ENCODE measurements around the gene ZNF608.

DNA sequence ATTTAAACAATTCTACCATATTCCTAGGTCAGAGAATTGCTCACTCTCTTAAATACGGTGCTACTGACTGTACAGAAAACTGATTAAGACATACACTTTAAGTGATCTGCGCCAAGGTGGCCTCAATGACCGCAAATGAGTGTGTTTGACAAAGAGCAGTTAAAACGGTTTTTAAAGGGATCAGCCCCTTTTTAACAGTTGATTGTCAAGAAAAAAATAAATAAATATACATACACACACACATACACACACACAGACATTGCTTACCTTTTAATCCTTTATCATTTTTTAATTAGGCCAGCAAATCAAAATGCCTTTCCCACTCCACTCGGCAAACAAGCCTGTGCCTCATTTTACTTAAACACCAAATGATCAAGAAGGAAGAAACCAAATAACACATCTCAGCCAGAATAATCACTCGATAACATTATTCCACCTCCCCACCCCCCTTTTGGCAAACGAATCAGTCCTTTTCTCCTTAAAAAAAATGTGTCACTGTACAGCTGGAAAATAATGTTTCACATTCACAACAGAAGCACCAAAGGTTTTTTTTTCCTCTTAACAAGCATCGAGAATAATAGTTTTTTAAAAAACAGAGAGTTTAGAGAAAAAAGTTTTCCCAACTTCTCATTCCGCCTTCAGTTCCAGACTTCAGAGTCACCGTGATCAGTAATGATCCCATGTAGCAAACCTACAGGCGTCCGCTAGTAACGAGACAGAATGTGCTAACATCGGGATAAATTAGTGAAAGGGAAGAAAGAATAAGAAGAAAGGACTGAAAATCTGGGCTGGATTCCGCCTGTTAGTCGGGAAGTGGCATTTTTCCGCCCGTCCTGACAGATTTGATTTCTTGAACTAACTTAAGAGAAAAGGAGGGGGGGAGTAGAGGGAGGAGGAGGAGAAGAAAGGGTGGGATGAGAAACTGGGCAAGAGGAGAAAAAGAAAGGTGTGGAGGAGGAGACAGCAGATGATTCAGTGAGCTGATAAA, at the start of gene ZNF608:
- TF ChIP-seq, protein P1, sequence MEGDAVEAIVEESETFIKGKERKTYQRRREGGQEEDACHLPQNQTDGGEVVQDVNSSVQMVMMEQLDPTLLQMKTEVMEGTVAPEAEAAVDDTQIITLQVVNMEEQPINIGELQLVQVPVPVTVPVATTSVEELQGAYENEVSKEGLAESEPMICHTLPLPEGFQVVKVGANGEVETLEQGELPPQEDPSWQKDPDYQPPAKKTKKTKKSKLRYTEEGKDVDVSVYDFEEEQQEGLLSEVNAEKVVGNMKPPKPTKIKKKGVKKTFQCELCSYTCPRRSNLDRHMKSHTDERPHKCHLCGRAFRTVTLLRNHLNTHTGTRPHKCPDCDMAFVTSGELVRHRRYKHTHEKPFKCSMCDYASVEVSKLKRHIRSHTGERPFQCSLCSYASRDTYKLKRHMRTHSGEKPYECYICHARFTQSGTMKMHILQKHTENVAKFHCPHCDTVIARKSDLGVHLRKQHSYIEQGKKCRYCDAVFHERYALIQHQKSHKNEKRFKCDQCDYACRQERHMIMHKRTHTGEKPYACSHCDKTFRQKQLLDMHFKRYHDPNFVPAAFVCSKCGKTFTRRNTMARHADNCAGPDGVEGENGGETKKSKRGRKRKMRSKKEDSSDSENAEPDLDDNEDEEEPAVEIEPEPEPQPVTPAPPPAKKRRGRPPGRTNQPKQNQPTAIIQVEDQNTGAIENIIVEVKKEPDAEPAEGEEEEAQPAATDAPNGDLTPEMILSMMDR (optimal IDR thresholded peaks at IDR 0.05 in 1 of 3, IDR thresholded peaks at IDR 0.05 in 1 of 3, conservative IDR thresholded peaks at IDR 0.05 in 1 of 3; ENCODE audit: extremely low read depth in 1 of 3, insufficient read depth in 2 of 3, low read length in 3 of 3) = no peak
- TF ChIP-seq EZH2 (IDR thresholded peaks at IDR 0.05; ENCODE audit: low read length) = no peak
